GM21360 (cell line): ENCODE data around the gene TRMT10A.

Experiments
- ATAC-seq: cut with Tn5 transposase; IDR thresholded peaks from one replicate; pipeline ENCODE4 v1.9.1; 2021; ENCODE audit warnings: mild to moderate bottlenecking, moderate library complexity; ENCODE audit not compliant: unreplicated experiment

TRMT10A gene, protein sequence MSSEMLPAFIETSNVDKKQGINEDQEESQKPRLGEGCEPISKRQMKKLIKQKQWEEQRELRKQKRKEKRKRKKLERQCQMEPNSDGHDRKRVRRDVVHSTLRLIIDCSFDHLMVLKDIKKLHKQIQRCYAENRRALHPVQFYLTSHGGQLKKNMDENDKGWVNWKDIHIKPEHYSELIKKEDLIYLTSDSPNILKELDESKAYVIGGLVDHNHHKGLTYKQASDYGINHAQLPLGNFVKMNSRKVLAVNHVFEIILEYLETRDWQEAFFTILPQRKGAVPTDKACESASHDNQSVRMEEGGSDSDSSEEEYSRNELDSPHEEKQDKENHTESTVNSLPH

DNA sequence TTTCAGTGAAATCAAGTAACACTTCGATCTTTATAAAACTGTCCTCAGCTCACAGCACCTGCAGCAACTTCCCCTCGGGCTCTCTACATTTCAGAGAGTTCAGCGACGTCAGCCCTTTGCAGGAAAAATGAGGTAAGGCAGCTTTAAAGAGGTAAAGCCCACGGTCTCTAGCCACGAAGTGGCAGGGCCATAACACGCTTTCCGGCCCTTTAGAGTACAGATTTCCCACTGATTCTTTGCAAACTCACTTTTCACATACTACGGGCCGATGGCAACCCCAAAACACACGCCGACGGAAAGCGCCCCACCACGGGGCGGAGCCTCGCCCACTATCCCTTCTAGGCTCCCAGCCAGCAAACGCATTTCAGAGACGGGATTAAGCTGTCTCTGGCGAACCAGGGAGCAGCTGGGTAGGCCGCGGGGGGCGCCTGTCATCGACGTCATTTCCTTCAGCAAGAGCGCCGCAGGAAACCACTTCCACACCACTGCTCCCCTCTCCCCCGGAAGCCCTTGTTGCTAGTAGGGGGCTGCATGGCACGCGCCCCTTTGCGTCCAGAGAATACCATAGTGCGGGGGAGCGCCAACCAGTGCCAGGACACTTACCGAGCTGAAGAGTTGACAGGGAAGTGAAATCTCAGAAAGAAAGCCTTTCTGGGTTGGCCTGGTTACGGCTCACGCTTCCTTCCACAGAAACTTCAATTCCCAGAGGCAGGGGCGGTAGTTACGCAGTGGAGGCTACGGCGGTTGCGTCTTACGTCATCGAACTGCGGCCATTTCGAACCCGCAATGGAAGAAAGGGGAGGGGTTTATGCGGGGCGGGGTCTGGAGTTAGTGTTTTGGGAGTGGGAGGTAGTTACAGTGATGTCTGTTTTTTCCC lies at the start of gene TRMT10A:
TRMT10A (minus strand) TSS at position 730 of the 877 bp plus-strand sequence. CDS start 4,701 bp downstream, outside the sequence.
- ATAC-seq: peak; percentile 93

DNA sequence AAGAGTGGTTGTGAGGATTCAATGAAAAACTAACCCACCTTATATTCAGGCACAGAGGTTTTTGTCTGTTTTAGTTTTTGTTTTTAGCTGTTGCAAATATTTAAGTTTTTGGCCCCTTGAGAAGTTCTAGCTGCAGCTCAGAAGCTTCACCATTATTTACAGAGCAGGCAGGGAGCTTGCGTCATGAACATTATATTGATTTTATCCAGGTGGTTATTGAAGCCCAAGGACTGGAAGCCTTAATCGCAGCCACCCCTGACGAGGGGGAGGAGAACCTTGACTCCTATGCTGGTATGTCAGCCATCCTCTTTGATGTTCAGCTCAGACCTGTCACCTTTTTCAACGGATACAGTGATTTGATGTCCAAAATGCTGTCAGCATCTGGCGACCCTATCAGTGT lies 48.9 kb upstream of the TRMT10A start:
- no peak for ATAC-seq

GRCh38 chr4:99612281-99612680 lies 48.4 kb upstream of the TRMT10A start:
- no peak for ATAC-seq

DNA sequence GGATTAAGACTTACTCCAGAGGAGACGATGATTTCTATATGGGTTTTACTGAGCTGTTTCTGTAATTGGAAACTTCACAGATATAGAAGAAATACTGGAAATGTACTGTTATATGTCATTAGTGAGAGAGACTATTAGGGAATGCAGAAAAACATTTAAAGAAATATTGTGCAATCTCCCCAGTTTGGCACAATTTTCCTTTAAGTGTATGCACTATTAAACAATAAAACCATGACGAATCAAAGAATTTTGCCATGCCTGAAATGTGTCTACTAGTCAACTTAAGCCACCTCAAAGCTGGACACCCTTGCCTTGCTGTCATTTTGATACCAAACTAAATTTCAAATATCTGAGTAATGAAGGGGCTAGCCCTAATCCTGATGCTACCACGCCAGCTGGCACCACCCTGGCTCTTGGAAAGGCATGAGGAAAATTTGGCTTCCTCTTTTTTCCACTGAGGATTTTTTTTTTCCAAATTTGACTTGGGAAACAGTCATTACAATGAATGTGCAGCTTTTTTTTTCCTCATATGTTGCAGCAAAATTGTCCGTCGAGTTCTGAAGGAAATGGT lies 46.9 kb upstream of the TRMT10A start:
- no peak for ATAC-seq

DNA sequence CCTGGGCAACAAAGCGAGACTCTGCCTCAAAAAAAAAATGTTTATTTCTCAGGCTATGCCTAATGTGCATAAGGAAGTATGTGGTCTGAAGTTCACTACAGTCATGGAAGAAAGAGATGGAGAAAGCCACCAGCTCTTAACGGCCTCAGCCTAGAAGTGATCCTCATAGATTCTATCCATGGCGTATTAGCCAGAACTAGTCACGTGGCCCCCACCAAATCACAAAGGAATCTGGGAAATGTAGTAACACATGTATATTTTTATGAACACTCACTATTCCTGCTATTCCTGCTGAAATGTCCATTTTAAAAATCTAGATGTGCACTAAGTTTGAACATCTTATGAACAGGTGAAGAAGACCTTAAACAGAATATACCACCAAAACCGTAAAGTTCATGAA lies 44.6 kb upstream of the TRMT10A start:
- ATAC-seq: no peak

DNA sequence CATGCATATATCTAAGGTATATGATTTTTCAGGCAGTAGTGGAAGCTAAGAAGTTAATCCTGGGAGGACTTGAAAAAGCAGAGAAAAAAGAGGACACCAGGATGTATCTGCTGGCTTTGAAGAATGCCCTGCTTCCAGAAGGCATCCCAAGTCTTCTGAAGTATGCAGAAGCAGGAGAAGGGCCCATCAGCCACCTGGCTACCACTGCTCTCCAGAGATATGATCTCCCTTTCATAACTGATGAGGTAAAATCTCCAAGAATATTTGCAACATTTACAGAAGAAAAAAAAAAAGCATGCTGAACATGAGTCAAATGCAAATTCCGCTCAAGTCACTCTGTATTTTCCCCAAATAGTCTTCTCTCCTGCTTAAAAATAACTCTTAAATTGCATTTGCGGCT lies 42.9 kb upstream of the TRMT10A start:
- ATAC-seq: no peak

DNA sequence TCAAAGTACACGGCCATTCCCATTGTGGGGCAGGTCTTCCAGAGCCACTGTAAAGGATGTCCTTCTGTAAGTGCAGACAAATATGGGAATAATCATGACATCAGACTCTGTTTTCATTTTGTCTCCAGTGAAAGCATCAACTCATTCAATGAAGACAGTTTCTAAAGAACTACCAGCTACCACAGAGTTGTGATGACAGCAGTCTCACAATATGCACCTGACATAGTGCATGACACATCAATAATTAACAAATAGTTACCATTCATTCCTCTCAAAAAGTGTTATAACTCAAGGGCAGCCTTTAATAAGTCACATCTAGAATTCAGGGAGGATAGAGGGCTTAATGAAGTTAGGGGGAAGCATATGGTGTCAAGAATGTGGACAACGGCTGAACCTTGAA lies 31.0 kb upstream of the TRMT10A start:
- no peak for ATAC-seq

GRCh38 chr4:99593781-99594641 lies 30.2 kb upstream of the TRMT10A start:
- no peak for ATAC-seq

DNA sequence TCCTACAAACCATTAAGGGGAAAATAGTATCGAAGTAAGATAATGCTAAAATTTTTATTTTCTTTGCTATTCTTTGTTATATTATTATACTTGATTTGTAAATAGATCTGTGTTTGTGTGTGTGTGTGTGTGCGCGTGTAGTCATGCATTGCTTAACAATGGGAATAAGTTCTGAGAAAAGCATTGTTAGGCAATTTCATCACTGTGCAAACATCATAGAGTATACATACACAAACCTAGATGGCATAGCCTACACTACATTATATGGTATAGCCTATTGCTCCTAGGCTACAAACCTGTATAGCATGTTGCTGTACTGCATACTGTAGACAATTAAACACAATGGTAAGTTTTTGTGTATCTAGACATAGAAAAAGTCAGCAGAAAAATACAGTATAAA lies 27.9 kb upstream of the TRMT10A start:
- ATAC-seq: no peak

- ATAC-seq: no peak
These were observed 24.0 kb upstream of the TRMT10A start for GRCh38 chr4:99587803-99588202.

- no peak for ATAC-seq
These were observed 23.5 kb upstream of the TRMT10A start for GRCh38 chr4:99587309-99587708.

DNA sequence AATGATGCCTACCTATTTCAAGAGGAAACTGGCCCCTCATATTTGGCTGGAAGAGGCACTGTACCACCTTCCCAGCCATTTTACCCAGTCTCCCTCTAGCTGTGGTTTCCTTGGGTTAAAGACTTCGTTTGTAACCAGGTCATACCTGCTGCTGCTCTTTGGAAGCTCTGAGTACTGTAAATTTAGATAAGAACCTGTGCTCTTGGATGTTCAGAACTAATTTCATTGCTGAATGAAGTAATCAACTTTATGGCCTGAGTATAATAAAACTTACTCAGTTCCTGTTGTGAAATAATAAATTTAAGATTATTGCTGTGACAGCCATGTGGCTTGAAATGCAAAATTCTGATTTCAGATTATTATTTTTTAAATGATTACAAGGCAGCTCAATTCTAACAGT lies 23.0 kb upstream of the TRMT10A start:
- no peak for ATAC-seq

- ATAC-seq: no peak
These were observed 22.5 kb upstream of the TRMT10A start for GRCh38 chr4:99586322-99586721.

DNA sequence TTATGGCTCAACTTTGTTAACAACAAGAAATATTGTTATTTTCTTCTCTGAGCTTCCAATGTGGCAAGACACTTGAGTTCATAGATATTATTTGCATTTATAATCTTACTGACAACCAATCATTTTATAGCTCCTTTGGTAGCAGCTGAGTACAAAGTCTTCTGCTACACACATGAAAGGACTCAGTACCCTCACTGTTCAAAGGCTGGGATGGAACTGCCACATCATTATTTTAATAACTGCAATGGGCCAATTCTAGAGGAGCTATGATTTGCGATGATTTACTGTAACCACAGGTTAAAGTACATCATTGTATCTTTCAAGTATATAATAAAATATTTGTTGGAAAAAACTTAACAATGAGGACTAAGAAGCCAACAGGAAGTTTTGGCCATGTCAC lies 21.7 kb upstream of the TRMT10A start:
- ATAC-seq: no peak

GRCh38 chr4:99578714-99579113 lies 14.9 kb upstream of the TRMT10A start:
- no peak for ATAC-seq

- peak; percentile 76 for ATAC-seq
These were observed 10.9 kb upstream of the TRMT10A start, which contains the start of gene MTTP for GRCh38 chr4:99574530-99575324. Gene MTTP, plus strand, starts transcription at chr4:99574824. Its CDS starts 86 bp downstream, at chr4:99574910.

DNA sequence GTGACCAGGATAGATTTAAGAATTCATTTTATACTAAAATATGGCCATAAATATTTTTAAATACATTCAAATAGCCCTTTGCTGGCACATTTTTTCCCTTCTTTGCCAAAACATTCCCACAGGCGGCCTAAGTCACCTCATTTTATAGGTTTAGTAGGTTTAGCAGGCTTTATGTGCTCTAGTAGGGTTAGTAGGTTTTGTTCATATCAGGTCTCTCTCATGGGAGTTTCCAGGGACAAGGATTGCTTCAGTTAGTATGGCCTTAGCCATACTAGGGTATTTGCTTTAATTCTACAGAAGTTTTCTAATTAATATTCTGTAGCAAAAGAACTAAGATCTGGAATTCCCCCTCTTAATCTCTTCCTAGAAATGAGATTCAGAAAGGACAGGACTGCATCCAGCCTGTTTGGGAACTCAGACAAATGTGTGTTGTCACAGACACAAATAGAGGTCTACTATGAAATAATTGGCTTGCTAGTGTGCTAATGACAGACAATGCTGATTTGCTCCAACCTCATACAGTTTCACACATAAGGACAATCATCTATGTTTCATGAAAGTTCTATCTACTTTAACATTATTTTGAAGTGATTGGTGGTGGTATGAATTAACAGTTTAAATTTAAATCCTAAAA lies 10.0 kb upstream of the TRMT10A start:
- no peak for ATAC-seq

GRCh38 chr4:99572527-99573240 lies 8.8 kb upstream of the TRMT10A start:
- no peak for ATAC-seq

- no peak for ATAC-seq
These were observed 8.0 kb upstream of the TRMT10A start for GRCh38 chr4:99571883-99572282.
